ENCODE data around the gene SDHAF4. TPM values are rescaled to one million over a fixed set of nuclear protein-coding genes. Genes with fewer than 3 reads are reported as not detected.
"Not testable (repeated sequence)": the region's sequence is repeated elsewhere in the genome, so short reads cannot be mapped to it uniquely, and the experiment has no call there.

Gene SDHAF4
- total RNA-seq, 1 experiment from 2014 or later, result 9.3 TPM

DNA sequence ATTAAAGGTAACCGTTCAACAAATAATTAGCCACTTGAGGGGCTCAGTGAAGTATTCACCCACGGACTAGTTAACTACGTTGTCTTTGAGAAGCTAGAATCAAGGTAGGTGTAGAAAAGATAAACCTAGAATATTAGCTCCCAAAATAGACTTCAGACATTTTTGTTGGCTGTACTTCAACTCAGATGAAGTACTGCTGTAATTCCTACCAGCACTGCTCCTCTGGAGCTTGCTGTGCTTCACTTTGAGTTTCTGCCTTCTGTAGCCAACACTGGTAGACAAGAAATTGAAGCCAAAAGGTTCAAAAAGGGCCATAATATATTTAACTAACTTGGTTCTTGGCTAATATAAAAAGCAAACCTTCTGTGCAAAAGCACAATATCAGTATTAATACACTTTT, 18.8 kb upstream of the SDHAF4 start:
- no peak overlapping the region for H3K27ac ChIP-seq (ENCODE audit: low read depth, low read length, poor library complexity, severe bottlenecking)
- H3K4me1 ChIP-seq (ENCODE audit: insufficient read depth, low read length, poor library complexity, severe bottlenecking), result no peaks in the 10 kb centered on the region
- no peaks in the 10 kb centered on the region for H3K36me3 ChIP-seq (ENCODE audit: insufficient read depth, low read length, poor library complexity, severe bottlenecking)
- POLR2A ChIA-PET (ENCODE audit: low non-redundant PET), result interaction anchor here (0.6 kb wide), 1 partner anchor 135 kb away, joined by 3 read pairs; the partner anchor contains the start of gene FAM135A
- no peaks in the 10 kb centered on the region for H3K9me3 ChIP-seq (ENCODE audit: low read depth, low read length, poor library complexity, severe bottlenecking)
- CTCF ChIA-PET, result no interaction called here
- no peak for TF ChIP-seq EZH2 (IDR thresholded peaks at IDR 0.05; ENCODE audit: borderline replicate concordance, low read depth, low read length, poor library complexity, severe bottlenecking)
- DNase-seq (ENCODE audit: low spot score), result no peak
- H3K27me3 ChIP-seq (replicated peaks; ENCODE audit: insufficient read depth, low read depth, low read length, poor library complexity), result no peaks in the 10 kb centered on the region
- no peak overlapping the region for H3K4me3 ChIP-seq (ENCODE audit: low read depth, low read length, poor library complexity, severe bottlenecking)
- no TSS peak for BruUV-seq (replicated peaks)
- intact Hi-C loops (cut with micrococcal nuclease; ENCODE audit: unreplicated experiment), result no loop called here

DNA sequence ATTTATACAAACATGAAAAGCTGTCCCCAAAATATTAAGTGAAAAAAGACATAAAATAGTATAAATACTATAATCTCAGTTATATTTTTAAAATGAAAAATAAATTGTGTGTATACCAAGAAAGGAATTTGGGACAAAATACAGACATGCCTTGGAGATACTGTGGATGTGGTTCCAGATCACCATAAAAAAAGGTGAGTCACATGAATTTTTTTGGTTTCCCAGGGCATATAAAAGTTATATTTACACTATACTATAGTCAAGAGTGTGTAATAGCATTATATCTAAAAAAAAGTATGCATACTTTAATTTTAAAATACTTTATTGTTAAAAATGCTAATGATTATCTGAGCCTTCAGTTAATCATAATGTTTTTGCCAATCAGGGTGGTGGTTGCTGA, 17.4 kb upstream of the SDHAF4 start:
- no peak overlapping the region for H3K27ac ChIP-seq (ENCODE audit: low read depth, low read length, poor library complexity, severe bottlenecking)
- ChIA-PET POLR2A (ENCODE audit: low non-redundant PET) (no interaction called here), CTCF (no interaction called here)
- H3K4me1 ChIP-seq (ENCODE audit: insufficient read depth, low read length, poor library complexity, severe bottlenecking), result no peaks in the 10 kb centered on the region
- DNase-seq (ENCODE audit: low spot score), result no peak
- TF ChIP-seq, protein P1, sequence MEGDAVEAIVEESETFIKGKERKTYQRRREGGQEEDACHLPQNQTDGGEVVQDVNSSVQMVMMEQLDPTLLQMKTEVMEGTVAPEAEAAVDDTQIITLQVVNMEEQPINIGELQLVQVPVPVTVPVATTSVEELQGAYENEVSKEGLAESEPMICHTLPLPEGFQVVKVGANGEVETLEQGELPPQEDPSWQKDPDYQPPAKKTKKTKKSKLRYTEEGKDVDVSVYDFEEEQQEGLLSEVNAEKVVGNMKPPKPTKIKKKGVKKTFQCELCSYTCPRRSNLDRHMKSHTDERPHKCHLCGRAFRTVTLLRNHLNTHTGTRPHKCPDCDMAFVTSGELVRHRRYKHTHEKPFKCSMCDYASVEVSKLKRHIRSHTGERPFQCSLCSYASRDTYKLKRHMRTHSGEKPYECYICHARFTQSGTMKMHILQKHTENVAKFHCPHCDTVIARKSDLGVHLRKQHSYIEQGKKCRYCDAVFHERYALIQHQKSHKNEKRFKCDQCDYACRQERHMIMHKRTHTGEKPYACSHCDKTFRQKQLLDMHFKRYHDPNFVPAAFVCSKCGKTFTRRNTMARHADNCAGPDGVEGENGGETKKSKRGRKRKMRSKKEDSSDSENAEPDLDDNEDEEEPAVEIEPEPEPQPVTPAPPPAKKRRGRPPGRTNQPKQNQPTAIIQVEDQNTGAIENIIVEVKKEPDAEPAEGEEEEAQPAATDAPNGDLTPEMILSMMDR (conservative IDR thresholded peaks at IDR 0.05; ENCODE audit: low read depth, low read length), result no peak
- no peak for TF ChIP-seq EZH2 (IDR thresholded peaks at IDR 0.05; ENCODE audit: borderline replicate concordance, low read depth, low read length, poor library complexity, severe bottlenecking)
- no peak overlapping the region for H3K4me3 ChIP-seq (ENCODE audit: low read depth, low read length, poor library complexity, severe bottlenecking)
- H3K9me3 ChIP-seq (ENCODE audit: low read depth, low read length, poor library complexity, severe bottlenecking), result no peaks in the 10 kb centered on the region
- no peaks in the 10 kb centered on the region for H3K27me3 ChIP-seq (replicated peaks; ENCODE audit: insufficient read depth, low read depth, low read length, poor library complexity)
- intact Hi-C loops (cut with micrococcal nuclease; ENCODE audit: unreplicated experiment), result no loop called here
- BruUV-seq (replicated peaks), result no TSS peak
- no peaks in the 10 kb centered on the region for H3K36me3 ChIP-seq (ENCODE audit: insufficient read depth, low read length, poor library complexity, severe bottlenecking)

DNA sequence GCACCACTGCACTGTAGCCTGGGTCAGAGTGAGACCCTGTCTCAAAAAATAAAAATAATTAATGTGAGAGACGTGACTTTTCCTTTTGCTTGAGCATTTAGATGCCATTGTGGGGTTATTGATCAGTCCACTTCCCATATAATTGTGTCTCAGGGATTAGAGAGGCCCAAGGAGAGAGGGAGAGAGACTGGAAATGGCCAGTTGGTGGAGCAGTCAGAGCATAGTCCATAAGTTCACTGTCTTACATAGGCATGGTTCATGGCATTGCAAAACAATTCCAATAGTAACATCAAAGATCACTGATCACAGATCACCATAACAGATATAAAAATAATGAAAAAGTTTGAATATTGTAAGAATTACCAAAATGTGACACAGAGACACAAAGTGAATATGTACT, 15.2 kb upstream of the SDHAF4 start:
- Histone ChIP-seq H3K9me3 (ENCODE audit: low read depth, low read length, poor library complexity, severe bottlenecking) (no peaks in the 10 kb centered on the region), H3K4me3 (ENCODE audit: low read depth, low read length, poor library complexity, severe bottlenecking) (no peak overlapping the region), H3K27ac (ENCODE audit: low read depth, low read length, poor library complexity, severe bottlenecking) (no peak overlapping the region), H3K36me3 (ENCODE audit: insufficient read depth, low read length, poor library complexity, severe bottlenecking) (no peaks in the 10 kb centered on the region), H3K4me1 (ENCODE audit: insufficient read depth, low read length, poor library complexity, severe bottlenecking) (no peaks in the 10 kb centered on the region), H3K27me3 (replicated peaks; ENCODE audit: insufficient read depth, low read depth, low read length, poor library complexity) (no peaks in the 10 kb centered on the region)
- POLR2A ChIA-PET (ENCODE audit: low non-redundant PET), result no interaction called here
- TF ChIP-seq, protein P1 (conservative IDR thresholded peaks at IDR 0.05; ENCODE audit: low read depth, low read length), result no peak
- TF ChIP-seq EZH2 (IDR thresholded peaks at IDR 0.05; ENCODE audit: borderline replicate concordance, low read depth, low read length, poor library complexity, severe bottlenecking), result no peak
- CTCF ChIA-PET, result no interaction called here
- intact Hi-C loops (cut with micrococcal nuclease; ENCODE audit: unreplicated experiment), result no loop called here
- DNase-seq (ENCODE audit: low spot score), result no peak
- no TSS peak for BruUV-seq (replicated peaks)

DNA sequence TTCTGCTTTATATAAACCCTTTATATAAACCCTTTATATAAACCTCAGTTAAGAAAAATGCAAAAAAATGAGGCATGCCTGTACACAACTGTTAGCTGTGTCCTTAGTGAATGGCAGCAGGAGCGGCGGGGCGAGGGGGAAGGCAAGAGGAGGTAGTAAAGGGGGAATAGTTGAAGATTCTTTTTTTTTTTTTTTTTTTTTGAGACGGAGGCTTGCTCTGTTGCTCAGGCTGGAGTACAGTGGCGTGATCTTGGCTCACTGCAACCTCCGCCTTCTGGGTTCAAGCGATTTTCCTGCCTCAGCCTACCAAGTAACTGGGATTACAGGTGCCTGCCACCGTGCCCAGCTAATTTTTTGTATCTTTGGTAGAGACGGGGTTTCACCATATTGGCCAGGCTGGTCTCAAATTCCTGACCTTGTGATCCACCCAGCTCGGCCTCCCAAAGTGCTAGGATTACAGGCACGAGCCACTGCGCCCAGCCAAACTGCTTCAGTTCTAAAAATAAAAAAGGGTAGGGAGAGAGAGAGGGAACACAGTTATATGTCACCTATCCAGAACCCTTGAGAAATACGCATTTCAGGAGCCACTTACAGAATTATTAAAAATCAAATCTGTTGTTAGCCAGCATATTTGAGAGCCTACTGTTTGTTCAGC, 14.3 kb upstream of the SDHAF4 start:
- H3K27me3 ChIP-seq (replicated peaks; ENCODE audit: insufficient read depth, low read depth, low read length, poor library complexity); CTCF ChIA-PET; H3K27ac ChIP-seq (ENCODE audit: low read depth, low read length, poor library complexity, severe bottlenecking); POLR2A ChIA-PET (ENCODE audit: low non-redundant PET); DNase-seq (ENCODE audit: low spot score); H3K4me3 ChIP-seq (ENCODE audit: low read depth, low read length, poor library complexity, severe bottlenecking); BruUV-seq (replicated peaks); intact Hi-C loops (cut with micrococcal nuclease; ENCODE audit: unreplicated experiment); H3K4me1 ChIP-seq (ENCODE audit: insufficient read depth, low read length, poor library complexity, severe bottlenecking); H3K36me3 ChIP-seq (ENCODE audit: insufficient read depth, low read length, poor library complexity, severe bottlenecking); H3K9me3 ChIP-seq (ENCODE audit: low read depth, low read length, poor library complexity, severe bottlenecking): not testable (repeated sequence)
